WTC11 (cell line): Measurements from ENCODE around the gene SLC35A4. TPM values are rescaled to one million over a fixed set of nuclear protein-coding genes. Genes with fewer than 3 reads are reported as not detected.

Source experiments
- ATAC-seq: fragments of 200-7000 bp; cut with Tn5 transposase; 2 replicates; pipeline ENCODE4 v1.10.0; 2021; ENCODE audit warnings: mild to moderate bottlenecking, moderate library complexity
- CTCF ChIA-PET: fragments of 300-600 bp; sonication (Branson Sonifier 250); formaldehyde crosslinking; loops from one replicate; lab custom pipeline; 2021; ENCODE audit warnings: antibody characterized with exemption; lab: Charles Lee
- POLR2A ChIA-PET: fragments of 350-600 bp; sonication (Branson Sonifier 250); formaldehyde crosslinking; loops from one replicate; lab custom pipeline; 2021; ENCODE audit warnings: antibody characterized with exemption; lab: Charles Lee
- DNase-seq: peaks from one replicate; pipeline ENCODE4 v3.0.0; 2021; ENCODE audit warnings: low spot score
- H3K27ac Mint-ChIP-seq: 2 replicates; pipeline ENCODE4 v1.8.0; 2021; ENCODE audit warnings: mixed read lengths
- H3K27me3 Mint-ChIP-seq: 2 replicates; pipeline ENCODE4 v1.8.0; 2021; ENCODE audit warnings: low read depth, mild to moderate bottlenecking, moderate library complexity, mixed read lengths
- H3K36me3 Mint-ChIP-seq: 2 replicates; pipeline ENCODE4 v1.8.0; 2021; ENCODE audit warnings: mixed read lengths
- H3K4me1 Mint-ChIP-seq: 2 replicates; pipeline ENCODE4 v1.8.0; 2022; ENCODE audit warnings: mixed read lengths
- H3K4me3 Mint-ChIP-seq: 2 replicates; pipeline ENCODE4 v1.8.0; 2021; ENCODE audit warnings: mild to moderate bottlenecking, moderate library complexity, mixed read lengths
- H3K9me3 Mint-ChIP-seq: 2 replicates; pipeline ENCODE4 v1.8.0; 2021; ENCODE audit warnings: mixed read lengths
- AFF4 ChIP-seq: sonication (generic); formaldehyde crosslinking; IDR thresholded peaks from 2 replicates; pipeline ENCODE4 v1.8.1; 2023; ENCODE audit warnings: mild to moderate bottlenecking, missing genetic modification reagents, borderline replicate concordance
- ATF3 ChIP-seq: sonication (generic); formaldehyde crosslinking; conservative IDR thresholded peaks from 2 replicates; pipeline ENCODE4 v1.8.1; 2022; ENCODE audit warnings: mild to moderate bottlenecking, missing genetic modification reagents
- CDX4 ChIP-seq: fragments of 250-450 bp; sonication (Bioruptor Pico); IDR thresholded peaks from 2 replicates; pipeline ENCODE4 v1.9.0; 2021; ENCODE audit warnings: moderate library complexity, mild to moderate bottlenecking, inconsistent platforms, borderline replicate concordance
- CREM ChIP-seq: sonication (generic); formaldehyde crosslinking; IDR thresholded peaks from 2 replicates; pipeline ENCODE4 v1.8.1; 2022; ENCODE audit warnings: mild to moderate bottlenecking, missing genetic modification reagents, moderate library complexity
- FOXJ3 ChIP-seq: sonication (generic); formaldehyde crosslinking; IDR thresholded peaks from 2 replicates; pipeline ENCODE4 v1.9.0; 2021; ENCODE audit warnings: missing genetic modification reagents, mild to moderate bottlenecking, borderline replicate concordance
- GABPB1 ChIP-seq: sonication (generic); formaldehyde crosslinking; IDR thresholded peaks from 2 replicates; pipeline ENCODE4 v1.8.1; 2023; ENCODE audit warnings: mild to moderate bottlenecking, missing genetic modification reagents
- JAZF1 ChIP-seq: fragments of 250-450 bp; sonication (Bioruptor Pico); IDR thresholded peaks from 2 replicates; pipeline ENCODE4 v1.9.0; 2021; ENCODE audit warnings: moderate library complexity, mild to moderate bottlenecking, inconsistent platforms
- MXD4 ChIP-seq: fragments of 250-450 bp; sonication (Bioruptor Pico); IDR thresholded peaks from 2 replicates; pipeline ENCODE4 v1.8.0; 2021; ENCODE audit warnings: mild to moderate bottlenecking, moderate library complexity, borderline replicate concordance
- NFATC4 ChIP-seq: fragments of 250-450 bp; sonication (Bioruptor Pico); IDR thresholded peaks from 2 replicates; pipeline ENCODE4 v1.9.0; 2021; ENCODE audit warnings: mild to moderate bottlenecking
- OVOL2 ChIP-seq: fragments of 250-450 bp; sonication (Bioruptor Pico); IDR thresholded peaks from 2 replicates; pipeline ENCODE4 v1.9.0; 2021; ENCODE audit warnings: mild to moderate bottlenecking, borderline replicate concordance
- TEAD4 ChIP-seq: sonication (generic); formaldehyde crosslinking; IDR thresholded peaks from 2 replicates; pipeline ENCODE4 v1.8.0; 2022; ENCODE audit warnings: mild to moderate bottlenecking, missing genetic modification reagents
- USF1 ChIP-seq: sonication (generic); formaldehyde crosslinking; IDR thresholded peaks from 2 replicates; pipeline ENCODE4 v1.8.0; 2022; ENCODE audit warnings: mild to moderate bottlenecking, missing genetic modification reagents
- ZSCAN18 ChIP-seq: fragments of 250-450 bp; sonication (Bioruptor Pico); IDR thresholded peaks from 2 replicates; pipeline ENCODE4 v2.1.2; 2022; ENCODE audit warnings: mild to moderate bottlenecking, moderate library complexity
- total RNA-seq: library from RNA; stranded (reverse); gene quantifications from 3 replicates; pipeline ENCODE4 v1.2.3, GENCODE V29; 2021

The SLC35A4 gene
- total RNA-seq, 1 experiment from 2014 or later = 74.7 TPM

- CTCF ChIA-PET = interaction anchor here (0.6 to 3.3 kb wide), 16 partner anchors 9 to 342 kb away, joined by 3 to 28 read pairs (median 9); partner anchors contain the start of genes APBB3, HARS1, HARS2 and HBEGF
- ATAC-seq = peak; percentile 12; the same call in 1 of the 2 replicates
- TF ChIP-seq NFATC4 (CRISPR knock-in tag) = peak; percentile 76; the same call in 1 of the 2 replicates
- no peak for TF ChIP-seq FOXJ3 (CRISPR knock-in tag)
- TF ChIP-seq, all 79 proteins: peak for 1
- POLR2A ChIA-PET = interaction anchor here (0.5 to 3.8 kb wide), 8 partner anchors 10 to 152 kb away, joined by 3 to 47 read pairs (median 14); partner anchors contain the start of genes ANKHD1, APBB3, HARS1 and HARS2
- H3K4me1 Mint-ChIP-seq = peaks cover 25% of the 10 kb centered on the region
- peak overlapping the region; percentile 77 for H3K4me3 Mint-ChIP-seq
- H3K27ac Mint-ChIP-seq = peak overlapping the region; percentile 97
- DNase-seq = no peak
- peaks cover 41% of the 10 kb centered on the region for H3K36me3 Mint-ChIP-seq
- H3K27me3 Mint-ChIP-seq = no peaks in the 10 kb centered on the region
- H3K9me3 Mint-ChIP-seq = no peaks in the 10 kb centered on the region
Measured at GRCh38 chr5:140548300-140548688, 16.3 kb upstream of the SLC35A4 start.

- peaks cover 25% of the 10 kb centered on the region for H3K4me1 Mint-ChIP-seq
- H3K4me3 Mint-ChIP-seq = peak overlapping the region; percentile 77
- H3K9me3 Mint-ChIP-seq = no peaks in the 10 kb centered on the region
- CTCF ChIA-PET = interaction anchor here (0.6 to 3.3 kb wide), 13 partner anchors 15 to 304 kb away, joined by 3 to 28 read pairs (median 10); partner anchors contain the start of genes APBB3, HARS1, HARS2 and HBEGF
- no peaks in the 10 kb centered on the region for H3K27me3 Mint-ChIP-seq
- TF ChIP-seq USF1 (CRISPR knock-in tag) (no peak), ZSCAN18 (CRISPR knock-in tag) (no peak), OVOL2 (no peak), CDX4 (CRISPR knock-in tag) (no peak), TEAD4 (no peak), AFF4 (CRISPR knock-in tag) (no peak)
- DNase-seq (no peak), ATAC-seq (no peak)
- peaks cover 43% of the 10 kb centered on the region for H3K36me3 Mint-ChIP-seq
- peak overlapping the region; percentile 97 for H3K27ac Mint-ChIP-seq
- POLR2A ChIA-PET = interaction anchor here (1.1 to 3.8 kb wide), 6 partner anchors 10 to 151 kb away, joined by 3 to 47 read pairs (median 24); partner anchors contain the start of genes ANKHD1, APBB3, HARS1 and HARS2
Measured at GRCh38 chr5:140548791-140549190, 15.8 kb upstream of the SLC35A4 start.

- Mint-ChIP-seq H3K27me3 (no peaks in the 10 kb centered on the region), H3K36me3 (peaks cover 41% of the 10 kb centered on the region), H3K27ac (peak overlapping the region; percentile 97; the same call in 1 of the 2 replicates), H3K4me1 (peaks cover 26% of the 10 kb centered on the region), H3K4me3 (peak overlapping the region; percentile 46; the same call in 1 of the 2 replicates), H3K9me3 (no peaks in the 10 kb centered on the region)
- DNase-seq (no peak), ATAC-seq (no peak)
- TF ChIP-seq JAZF1 (CRISPR knock-in tag) (no peak), CREM (CRISPR knock-in tag) (no peak), ATF3 (no peak), GABPB1 (no peak), MXD4 (no peak)
- ChIA-PET POLR2A (interaction anchor here (1.5 to 3.8 kb wide), 5 partner anchors 9 to 148 kb away, joined by 3 to 47 read pairs (median 29); partner anchors contain the start of genes ANKHD1, APBB3, HARS1 and HARS2), CTCF (interaction anchor here (1.0 to 3.3 kb wide), 6 partner anchors 27 to 191 kb away, joined by 3 to 20 read pairs (median 10); partner anchors contain the start of genes HARS1, HARS2 and TMCO6)
Measured at GRCh38 chr5:140549237-140550144, 15.1 kb upstream of the SLC35A4 start.
